GM12891 (cell line): ENCODE measurements around the gene RHOBTB3.

ENCODE experiments used
- DNase-seq: peaks from one replicate; pipeline ENCODE4 v3.0.0; 2011; ENCODE audit warnings: low spot score; ENCODE audit not compliant: insufficient read length
- FAIRE-seq: peaks from 2 replicates; lab custom pipeline; 2011; peaks lifted over from hg19 to GRCh38; lab: Jason Lieb, UNC
- PAX5 ChIP-seq: IDR thresholded peaks from 2 replicates; pipeline ENCODE4 v1.6.1; 2011; ENCODE audit warnings: low read length, moderate library complexity, mild to moderate bottlenecking; ENCODE audit not compliant: insufficient read depth, severe bottlenecking
- POLR2A ChIP-seq: IDR thresholded peaks from 2 replicates; pipeline ENCODE4 v1.6.1; 2011; ENCODE audit warnings: low read depth, low read length, control low read depth
- POLR2AphosphoS5 ChIP-seq: IDR thresholded peaks from 2 replicates; pipeline ENCODE4 v1.6.1; 2011; ENCODE audit warnings: low read depth, low read length, control low read depth
- POU2F2 ChIP-seq: IDR thresholded peaks from 2 replicates; pipeline ENCODE4 v1.6.1; 2011; ENCODE audit warnings: low read depth, mild to moderate bottlenecking, control low read depth, low read length, moderate library complexity
- SPI1 ChIP-seq: IDR thresholded peaks from 2 replicates; pipeline ENCODE4 v1.6.1; 2011; ENCODE audit warnings: low read depth, low read length, control low read depth
- TAF1 ChIP-seq: IDR thresholded peaks from 2 replicates; pipeline ENCODE4 v1.6.1; 2011; ENCODE audit warnings: low read depth, low read length, control low read depth

Gene RHOBTB3

GRCh38 chr5:95815155-95815729 lies 84.1 kb downstream of the RHOBTB3 start:
- no peak for TF ChIP-seq POLR2A
- TF ChIP-seq PAX5, result no peak
- TF ChIP-seq POU2F2, result no peak
- no peak for TF ChIP-seq SPI1
- FAIRE-seq (peak; percentile 41), DNase-seq (no peak)

DNA sequence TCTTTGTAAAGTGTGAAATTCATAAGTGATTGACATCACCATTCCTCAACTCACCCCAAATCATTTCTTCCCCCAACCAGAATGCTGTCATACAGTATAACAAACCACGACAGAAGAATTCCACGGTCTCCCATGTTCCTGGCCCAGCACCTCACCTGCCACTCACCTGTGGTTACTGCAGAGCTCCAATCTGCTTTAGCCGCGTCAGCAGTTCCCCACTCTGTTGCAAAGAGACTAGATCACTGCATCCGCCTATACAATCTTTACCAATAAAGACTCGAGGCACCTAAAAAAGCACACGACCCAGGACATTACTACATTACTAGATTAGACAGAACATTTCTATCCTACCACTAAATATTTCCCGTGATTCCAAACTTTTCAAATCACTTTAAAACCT lies 85.2 kb downstream of the RHOBTB3 start:
- no peak for TF ChIP-seq POLR2A
- no peak for DNase-seq
- FAIRE-seq, result no peak

DNA sequence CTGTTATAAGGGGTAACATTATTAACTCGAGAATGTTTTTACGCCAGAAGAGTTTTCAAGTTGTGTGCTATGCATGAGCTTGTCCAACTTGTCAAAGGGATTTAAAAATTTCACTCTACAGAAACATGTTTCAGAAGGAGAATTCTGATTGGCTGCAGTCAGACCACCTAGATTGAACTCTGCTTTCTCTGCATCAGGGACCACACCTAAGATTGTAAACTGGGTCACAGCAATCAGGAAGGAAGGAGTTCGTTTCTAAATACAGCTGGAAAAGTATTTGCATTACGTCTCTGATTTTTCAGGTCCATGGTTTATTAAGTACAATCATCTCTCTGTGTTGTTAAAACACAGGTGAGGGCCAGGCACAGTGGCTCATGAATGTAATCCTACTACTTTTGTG lies 85.6 kb downstream of the RHOBTB3 start:
- no peak for TF ChIP-seq PAX5
- TF ChIP-seq SPI1, result no peak
- TF ChIP-seq POLR2AphosphoS5, result no peak
- FAIRE-seq (no peak), DNase-seq (no peak)

DNA sequence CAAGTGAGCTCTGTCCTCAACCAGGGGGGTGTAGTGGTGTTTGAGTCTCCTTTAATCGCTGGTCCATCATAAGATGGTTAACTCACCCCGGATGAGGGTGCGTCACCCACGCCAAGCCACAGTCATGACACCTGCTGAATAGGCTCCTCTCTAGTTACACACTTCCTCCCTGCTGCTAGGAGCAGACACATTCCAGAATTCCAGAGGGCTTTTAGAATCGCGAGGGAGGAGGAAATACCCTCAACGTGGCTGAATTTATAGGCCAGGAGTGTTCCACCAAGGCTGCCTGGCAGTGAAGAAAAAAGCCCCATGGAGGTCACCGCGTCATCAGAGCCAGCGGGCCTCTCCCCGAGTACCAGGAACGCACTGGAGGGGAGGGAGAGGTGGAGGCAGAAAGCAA lies 86.3 kb downstream of the RHOBTB3 start:
- FAIRE-seq (no peak), DNase-seq (no peak)
- TF ChIP-seq POU2F2, result no peak
- TF ChIP-seq TAF1, result no peak
- no peak for TF ChIP-seq POLR2AphosphoS5
- TF ChIP-seq SPI1, result no peak
- no peak for TF ChIP-seq POLR2A
- TF ChIP-seq PAX5, result no peak

DNA sequence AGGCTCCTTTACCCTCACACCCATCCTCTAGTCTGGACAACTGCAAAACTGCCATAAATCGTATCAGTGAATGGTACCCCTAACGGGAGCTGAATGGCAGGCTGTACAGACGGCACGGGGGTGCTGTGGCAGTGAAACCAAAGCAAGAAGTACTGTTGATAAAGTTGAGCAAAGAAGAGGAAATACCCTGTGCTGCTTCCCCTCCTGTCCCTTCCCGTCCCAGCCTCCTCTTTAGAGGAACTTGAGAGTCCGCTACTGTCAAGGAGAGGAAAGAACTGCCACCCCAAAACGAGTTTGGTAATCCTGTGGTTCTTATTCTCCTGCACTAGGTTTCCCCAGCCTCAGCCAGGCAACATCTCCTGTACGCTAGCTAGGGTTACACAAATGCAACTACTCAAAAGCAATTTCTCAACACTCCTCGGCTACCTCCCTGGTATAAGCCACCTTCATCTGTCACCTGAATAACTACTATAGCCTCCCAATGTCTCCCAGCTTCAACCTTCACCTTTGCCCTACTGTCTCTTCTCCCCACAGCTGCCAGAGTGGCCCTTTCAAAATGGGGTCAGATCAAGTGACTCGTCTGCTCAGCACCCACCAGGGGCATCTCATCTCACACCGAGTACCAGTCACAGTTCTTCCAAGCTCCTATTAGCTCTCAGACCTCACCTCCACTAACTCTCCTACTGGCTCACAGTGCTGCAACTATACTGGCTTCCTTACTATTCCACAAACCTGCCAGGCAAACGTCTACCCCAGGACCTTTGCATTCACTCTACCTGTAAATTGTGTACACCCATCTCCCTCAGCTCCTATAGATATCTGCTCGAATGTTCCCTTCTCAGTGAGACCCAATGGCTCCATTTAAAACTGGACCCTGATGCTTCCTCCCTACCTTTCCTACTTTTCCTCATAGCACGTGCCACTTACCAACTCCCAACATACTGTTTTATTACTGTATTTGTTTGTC lies 87.3 kb downstream of the RHOBTB3 start:
- TF ChIP-seq POLR2A (no peak), POLR2AphosphoS5 (no peak), TAF1 (0 out of 2 replicates have a peak, but pooled peaks have one; percentile 24), POU2F2 (0 out of 2 replicates have a peak, but pooled peaks have one; percentile 19), SPI1 (0 out of 2 replicates have a peak, but pooled peaks have one; percentile 21), PAX5 (no peak)
- DNase-seq (no peak), FAIRE-seq (peak; percentile 33)

DNA sequence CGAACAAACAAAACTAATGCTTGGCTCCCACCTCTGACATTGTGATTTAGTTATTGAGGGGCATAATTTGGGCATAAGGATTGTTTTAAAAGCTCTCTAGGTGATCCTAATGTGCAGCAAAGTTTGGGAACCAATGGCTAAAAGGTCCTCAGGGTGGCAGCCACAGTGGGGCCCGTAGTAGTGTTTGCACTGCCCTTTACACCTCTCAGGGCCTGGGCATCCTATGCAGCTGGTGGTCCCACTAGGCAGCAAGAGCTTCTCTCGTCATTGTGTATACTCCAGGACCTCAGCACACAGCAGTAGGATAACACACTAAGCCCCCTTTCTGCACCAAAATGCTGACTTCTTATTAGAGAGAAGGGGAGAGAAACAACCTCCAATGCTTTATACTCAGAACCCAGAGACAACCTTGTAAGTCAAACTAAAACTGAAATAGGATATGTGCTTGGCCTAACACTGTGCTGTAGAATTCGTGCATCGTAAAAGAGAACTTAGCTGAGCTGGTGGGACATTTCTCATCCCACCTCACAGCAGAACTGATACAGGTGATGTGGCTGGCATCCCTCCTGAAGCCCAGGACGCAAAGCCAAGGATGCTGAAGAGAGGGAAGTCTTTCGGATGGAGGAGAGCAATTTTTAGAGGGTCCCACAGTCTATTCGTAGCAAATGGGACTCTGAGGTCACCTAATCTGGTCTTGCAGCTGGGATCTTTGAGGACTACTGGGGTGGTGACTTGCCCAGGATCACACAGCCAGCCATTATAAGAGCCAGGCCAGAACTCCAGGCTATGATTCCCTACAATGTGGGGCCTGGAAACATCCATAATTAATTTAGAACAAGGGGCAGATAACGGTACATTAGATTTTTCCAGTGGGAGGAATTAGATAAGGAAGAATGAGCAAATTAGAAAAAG lies 90.2 kb downstream of the RHOBTB3 start:
- no peak for DNase-seq
- no peak for TF ChIP-seq POLR2A
- TF ChIP-seq SPI1, result 0 out of 2 replicates have a peak, but pooled peaks have one; percentile 9
- no peak for FAIRE-seq

- DNase-seq (no peak), FAIRE-seq (no peak)
- TF ChIP-seq PAX5 (no peak), POLR2AphosphoS5 (no peak), TAF1 (peak; percentile 40; the same call in 1 of the 2 replicates)
These were observed 91.0 kb downstream of the RHOBTB3 start for GRCh38 chr5:95822043-95822541.

- no peak for FAIRE-seq
- DNase-seq, result no peak
- TF ChIP-seq POU2F2 (peak; percentile 35; the same call in 1 of the 2 replicates), TAF1 (no peak; the same call in 1 of the 2 replicates), PAX5 (no peak), SPI1 (0 out of 2 replicates have a peak, but pooled peaks have one; percentile 37), POLR2A (peak; percentile 53; the same call in 1 of the 2 replicates), POLR2AphosphoS5 (no peak)
These were observed 91.5 kb downstream of the RHOBTB3 start, which contains the start of gene GLRX for GRCh38 chr5:95822542-95823181. GLRX (minus strand) TSS chr5:95822726; CDS start chr5:95822662, 64 bp downstream.

GRCh38 chr5:95823218-95823737 lies 92.1 kb downstream of the RHOBTB3 start:
- TF ChIP-seq POLR2AphosphoS5, result no peak
- no peak for TF ChIP-seq SPI1
- no peak for TF ChIP-seq PAX5
- no peak for TF ChIP-seq TAF1
- no peak for TF ChIP-seq POU2F2
- no peak for TF ChIP-seq POLR2A
- DNase-seq, result no peak
- FAIRE-seq, result no peak
